Activated T-helper 9 cell treated with anti-CD3 and anti-CD28 coated beads, Interleukin-2, amount 50 U/mL, for 16 hours (primary cell): ENCODE results near the gene SLC30A5.
"Not testable (repeated sequence)": the region's sequence is repeated elsewhere in the genome, so short reads cannot be mapped to it uniquely, and the experiment has no call there.

Source experiments
- DNase-seq: peaks from one replicate; pipeline ENCODE4 v3.0.0-alpha.2; 2020; ENCODE audit warnings: low read depth

Gene SLC30A5

GRCh38 chr5:69093771-69094482 is at the start of gene SLC30A5:
Gene SLC30A5, plus strand, starts transcription at chr5:69094014. Its CDS starts 242 bp downstream, at chr5:69094256.
- peak; percentile 96 for DNase-seq

GRCh38 chr5:69045213-69045612 is 48.6 kb upstream of the SLC30A5 start:
- DNase-seq, result not testable (repeated sequence)

GRCh38 chr5:69046375-69046957 is 47.3 kb upstream of the SLC30A5 start:
- DNase-seq, result no peak

GRCh38 chr5:69048230-69048629 is 45.6 kb upstream of the SLC30A5 start:
- no peak for DNase-seq

- DNase-seq, result no peak
Measured at GRCh38 chr5:69049151-69049550, 44.7 kb upstream of the SLC30A5 start.

- DNase-seq, result no peak
Measured at GRCh38 chr5:69049796-69050195, 44.0 kb upstream of the SLC30A5 start.

- no peak for DNase-seq
Measured at GRCh38 chr5:69050214-69050613, 43.6 kb upstream of the SLC30A5 start.

- no peak for DNase-seq
Measured at GRCh38 chr5:69052181-69052580, 41.6 kb upstream of the SLC30A5 start.

- no peak for DNase-seq
Measured at GRCh38 chr5:69074664-69075521, 18.9 kb upstream of the SLC30A5 start.

- DNase-seq, result no peak
Measured at GRCh38 chr5:69075522-69076179, 18.2 kb upstream of the SLC30A5 start.

- DNase-seq, result no peak
Measured at GRCh38 chr5:69078921-69079540, 14.8 kb upstream of the SLC30A5 start.

GRCh38 chr5:69079556-69079955 is 14.3 kb upstream of the SLC30A5 start:
- DNase-seq, result no peak

- DNase-seq, result no peak
Measured at GRCh38 chr5:69083412-69083811, 10.4 kb upstream of the SLC30A5 start.

- DNase-seq, result no peak
Measured at GRCh38 chr5:69084195-69084594, 9.6 kb upstream of the SLC30A5 start.

- DNase-seq, result no peak
Measured at GRCh38 chr5:69084903-69085302, 8.9 kb upstream of the SLC30A5 start.

- no peak for DNase-seq
Measured at GRCh38 chr5:69086206-69086605, 7.6 kb upstream of the SLC30A5 start.

- not testable (repeated sequence) for DNase-seq
Measured at GRCh38 chr5:69088006-69088405, 5.8 kb upstream of the SLC30A5 start.

- no peak for DNase-seq
Measured at GRCh38 chr5:69090158-69090557, 3.7 kb upstream of the SLC30A5 start.

GRCh38 chr5:69091771-69092170 is 2.0 kb upstream of the SLC30A5 start:
- DNase-seq, result no peak

GRCh38 chr5:69092969-69093368 is 845 bp upstream of the SLC30A5 start:
- no peak for DNase-seq

- no peak for DNase-seq
Measured at GRCh38 chr5:69099302-69099701, 5.5 kb downstream of the SLC30A5 start.

- no peak for DNase-seq
Measured at GRCh38 chr5:69103521-69103920, 9.7 kb downstream of the SLC30A5 start.
